GM23248 (cell line): ENCODE measurements around the gene AGBL3. TPM values are rescaled to one million over a fixed set of nuclear protein-coding genes. Genes with fewer than 3 reads are reported as not detected.
A peak's percentile ranks its signal among the peaks of the same experiment; 100 is the strongest.
"Not testable (repeated sequence)": the region's sequence is repeated elsewhere in the genome, so short reads cannot be mapped to it uniquely, and the experiment has no call there.

Experiments used
- DNase-seq: peaks from one replicate; pipeline ENCODE4 v3.0.0-alpha.2; 2015
- H2AFZ ChIP-seq: fragments of 200-600 bp; sonication (generic); 2 replicates; pipeline ENCODE4 v1.6.1; 2016; ENCODE audit warnings: antibody characterized with exemption
- H3F3A ChIP-seq: fragments of 200-600 bp; sonication (generic); 2 replicates; pipeline ENCODE4 v1.6.1; 2016; ENCODE audit warnings: mild to moderate bottlenecking, antibody characterized with exemption, mixed run types; ENCODE audit not compliant: insufficient read depth
- H3K27ac ChIP-seq: fragments of 200-600 bp; sonication (generic); 2 replicates; pipeline ENCODE4 v1.5.1; 2016; ENCODE audit warnings: mild to moderate bottlenecking
- H3K27me3 ChIP-seq: fragments of 200-600 bp; sonication (generic); replicated peaks from 2 replicates; pipeline ENCODE4 v1.6.1; 2016; ENCODE audit warnings: mild to moderate bottlenecking; ENCODE audit not compliant: insufficient read depth
- H3K36me3 ChIP-seq: fragments of 200-600 bp; sonication (generic); 2 replicates; pipeline ENCODE4 v1.6.1; 2016; ENCODE audit warnings: low read depth, mild to moderate bottlenecking
- H3K4me1 ChIP-seq: fragments of 200-600 bp; sonication (generic); 2 replicates; pipeline ENCODE4 v1.6.1; 2016; ENCODE audit warnings: mild to moderate bottlenecking; ENCODE audit not compliant: insufficient read depth
- H3K4me2 ChIP-seq: fragments of 200-600 bp; sonication (generic); one replicate; pipeline ENCODE4 v1.6.1; 2016; ENCODE audit warnings: mild to moderate bottlenecking; ENCODE audit not compliant: unreplicated experiment
- H3K4me3 ChIP-seq: fragments of 200-600 bp; sonication (generic); 2 replicates; pipeline ENCODE4 v1.5.1; 2016; ENCODE audit warnings: mild to moderate bottlenecking
- H3K79me2 ChIP-seq: fragments of 200-600 bp; sonication (generic); 2 replicates; pipeline ENCODE4 v1.6.1; 2016; ENCODE audit warnings: mild to moderate bottlenecking; ENCODE audit not compliant: insufficient read depth
- H3K9ac ChIP-seq: fragments of 200-600 bp; sonication (generic); 2 replicates; pipeline ENCODE4 v1.6.1; 2016; ENCODE audit warnings: mild to moderate bottlenecking
- H3K9me2 ChIP-seq: fragments of 200-600 bp; sonication (generic); 2 replicates; pipeline ENCODE4 v1.6.1; 2016; ENCODE audit warnings: mixed run types, mild to moderate bottlenecking, moderate library complexity; ENCODE audit not compliant: insufficient read depth
- H3K9me3 ChIP-seq: fragments of 200-600 bp; sonication (generic); one replicate; pipeline ENCODE4 v1.6.1; 2017; ENCODE audit warnings: low read depth
- H4K20me1 ChIP-seq: fragments of 200-600 bp; sonication (generic); 2 replicates; pipeline ENCODE4 v1.6.0; 2016; ENCODE audit not compliant: insufficient read depth
- EZH2 ChIP-seq: fragments of 200-600 bp; sonication (generic); IDR thresholded peaks from 2 replicates; pipeline ENCODE4 v1.6.1; 2018; ENCODE audit warnings: antibody characterized with exemption, mild to moderate bottlenecking; ENCODE audit not compliant: insufficient read depth, poor library complexity, severe bottlenecking
- EZH2phosphoT487 ChIP-seq: fragments of 200-600 bp; sonication (generic); IDR thresholded peaks from 2 replicates; pipeline ENCODE4 v1.6.1; 2018; ENCODE audit warnings: antibody characterized with exemption, moderate library complexity, mild to moderate bottlenecking, low read depth; ENCODE audit not compliant: insufficient read depth
- WGBS, 2 experiments: methylation state at CpG; one replicate each; pipeline ENCODE4 v1.1.6; 2015 to 2017; ENCODE audit warnings: low lambda C conversion rate in 2 of 2, low coverage in 1 of 2; ENCODE audit errors: missing lambda C conversion rate in 2 of 2; 5-methylcytosine and 5-hydroxymethylcytosine counted together
- in situ Hi-C: fragments of 300-500 bp; cut with MboI; formaldehyde crosslinking; loops from 2 replicates; pipeline ENCODE4 v1.15.0; 2020
- polyA plus RNA-seq: library from polyadenylated mRNA; unstranded; fragments of >200 nt; fragmentation: Nextera tagmentation; extraction: Ambion mirVana; gene quantifications from 2 replicates; pipeline ENCODE4 v1.2.1, GENCODE V29; 2016
- total RNA-seq: library from RNA; depleted of rRNA; stranded (reverse); fragments of >200 nt; shearing (Covaris generic); gene quantifications from 2 replicates; pipeline ENCODE4 v1.2.3, GENCODE V29; 2014

AGBL3 gene
- total and polyA plus RNA-seq, 2 experiments from 2014 or later = 1.4 to 2.4 TPM

- no peaks in the 10 kb centered on the region for H3K4me1 ChIP-seq
- no peaks in the 10 kb centered on the region for H4K20me1 ChIP-seq
- H3K79me2 ChIP-seq = peaks cover 11% of the 10 kb centered on the region; the same call in 1 of the 2 replicates
- no peak overlapping the region for H3K4me3 ChIP-seq
- 0 out of 2 replicates have a peak overlapping the region, but pooled peaks have one; percentile 2 for H3K9ac ChIP-seq
- no peak overlapping the region for H2AFZ ChIP-seq
- no peaks in the 10 kb centered on the region for H3K27me3 ChIP-seq
- H3K9me3 ChIP-seq = no peaks in the 10 kb centered on the region
- TF ChIP-seq EZH2 (no peak), EZH2phosphoT487 (no peak)
- peaks cover 91% of the 10 kb centered on the region for H3K36me3 ChIP-seq
- peak overlapping the region; percentile 15; the same call in 1 of the 2 replicates for H3K27ac ChIP-seq
- no peak for DNase-seq
- no peak overlapping the region for H3K4me2 ChIP-seq
- peaks cover 88% of the 10 kb centered on the region for H3F3A ChIP-seq
- WGBS, 2 experiments = 35 to 38% methylated on average over 4 of the region's 4 CpGs
- no peaks in the 10 kb centered on the region for H3K9me2 ChIP-seq
- in situ Hi-C loops = loop anchor here (25.0 kb wide), 1 partner anchor 276 kb away; no protein-coding TSS in a partner anchor
These were observed 23.3 kb upstream of the AGBL3 start for GRCh38 chr7:134963036-134963435.

GRCh38 chr7:134966691-134967090 is 19.6 kb upstream of the AGBL3 start:
- Histone ChIP-seq H3K4me2 (no peak overlapping the region), H3F3A (peaks cover 91% of the 10 kb centered on the region), H3K27ac (no peak overlapping the region), H3K4me1 (no peaks in the 10 kb centered on the region), H3K27me3 (no peaks in the 10 kb centered on the region), H3K9me3 (no peaks in the 10 kb centered on the region), H3K4me3 (no peak overlapping the region), H3K36me3 (peaks cover 95% of the 10 kb centered on the region), H3K9me2 (no peaks in the 10 kb centered on the region), H2AFZ (no peak overlapping the region), H4K20me1 (no peaks in the 10 kb centered on the region), H3K79me2 (peaks cover 1% of the 10 kb centered on the region; the same call in 1 of the 2 replicates), H3K9ac (no peak overlapping the region)
- WGBS, 2 experiments = 99 to 100% methylated on average over 3 of the region's 3 CpGs
- no peak for DNase-seq
- TF ChIP-seq EZH2phosphoT487 = no peak
- TF ChIP-seq EZH2 = no peak
- in situ Hi-C loops = loop anchor here (25.0 kb wide), 1 partner anchor 279 kb away; no protein-coding TSS in a partner anchor

DNA sequence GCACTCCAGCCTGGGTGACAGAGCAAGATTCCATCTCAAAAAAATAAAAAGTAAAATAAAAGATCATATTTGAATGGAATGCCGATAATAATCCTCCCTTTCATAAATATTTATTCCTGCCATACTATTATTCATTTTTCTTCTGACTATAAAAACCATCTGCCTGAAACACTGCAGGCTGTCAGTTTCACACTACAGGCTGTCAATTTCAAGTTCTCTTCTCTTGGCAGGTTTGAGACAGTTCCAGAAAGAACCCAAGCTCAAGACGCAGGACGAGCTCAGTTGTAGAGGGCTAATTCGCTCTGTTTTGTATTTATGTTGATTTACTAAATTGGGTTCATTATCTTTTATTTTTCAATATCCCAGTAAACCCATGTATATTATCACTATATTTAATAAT is 18.2 kb upstream of the AGBL3 start:
- Histone ChIP-seq H4K20me1 (no peaks in the 10 kb centered on the region), H3F3A (peaks cover 87% of the 10 kb centered on the region), H3K9me2 (no peaks in the 10 kb centered on the region), H3K9me3 (no peaks in the 10 kb centered on the region), H3K4me1 (no peaks in the 10 kb centered on the region), H3K27ac (no peak overlapping the region), H3K79me2 (no peaks in the 10 kb centered on the region; the same call in 1 of the 2 replicates), H3K4me3 (no peak overlapping the region), H3K4me2 (no peak overlapping the region), H2AFZ (no peak overlapping the region), H3K27me3 (no peaks in the 10 kb centered on the region), H3K9ac (no peak overlapping the region), H3K36me3 (peaks cover 81% of the 10 kb centered on the region)
- 88% methylated on average over 4 of the region's 4 CpGs for WGBS, 2 experiments
- TF ChIP-seq EZH2phosphoT487 = no peak
- no peak for TF ChIP-seq EZH2
- DNase-seq = no peak
- in situ Hi-C loops = loop anchor here (25.0 kb wide), 1 partner anchor 281 kb away; no protein-coding TSS in a partner anchor

DNA sequence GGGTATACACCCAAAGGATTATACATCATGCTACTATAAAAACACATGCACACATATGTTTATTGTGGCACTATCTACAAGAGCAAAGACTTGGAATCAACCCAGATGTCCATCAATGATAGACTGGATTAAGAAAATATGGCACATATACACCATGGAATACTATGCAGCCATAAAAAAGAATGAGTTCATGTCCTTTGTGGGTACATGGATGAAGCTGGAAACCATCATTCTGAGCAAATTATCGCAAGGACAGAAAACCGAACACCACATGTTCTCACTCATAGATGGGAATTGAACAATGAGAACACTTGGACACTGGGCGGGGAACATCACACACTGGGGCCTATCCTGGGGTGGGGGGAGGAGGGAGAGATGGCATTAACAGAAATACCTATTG is 4.7 kb upstream of the AGBL3 start:
- H3K79me2 ChIP-seq, H3K9me2 ChIP-seq, H3K4me1 ChIP-seq, DNase-seq, H3K4me3 ChIP-seq, H3K4me2 ChIP-seq, H2AFZ ChIP-seq, H3K27me3 ChIP-seq, H4K20me1 ChIP-seq, H3K9ac ChIP-seq, H3K27ac ChIP-seq, H3K36me3 ChIP-seq, in situ Hi-C loops, H3K9me3 ChIP-seq: not testable (repeated sequence)
- WGBS, 2 experiments = 82 to 90% methylated on average over 3 of the region's 3 CpGs
- H3F3A ChIP-seq = peaks cover 14% of the 10 kb centered on the region; the same call in 1 of the 2 replicates
